ENCODE measurements around the gene LRG1. TPM values are rescaled to one million over a fixed set of nuclear protein-coding genes. Genes with fewer than 3 reads are reported as not detected.
A peak's percentile ranks its signal among the peaks of the same experiment; 100 is the strongest.

Gene LRG1
- total and polyA plus RNA-seq, 8 donors = 0.58 to 17.9 (median 0.87) TPM

DNA sequence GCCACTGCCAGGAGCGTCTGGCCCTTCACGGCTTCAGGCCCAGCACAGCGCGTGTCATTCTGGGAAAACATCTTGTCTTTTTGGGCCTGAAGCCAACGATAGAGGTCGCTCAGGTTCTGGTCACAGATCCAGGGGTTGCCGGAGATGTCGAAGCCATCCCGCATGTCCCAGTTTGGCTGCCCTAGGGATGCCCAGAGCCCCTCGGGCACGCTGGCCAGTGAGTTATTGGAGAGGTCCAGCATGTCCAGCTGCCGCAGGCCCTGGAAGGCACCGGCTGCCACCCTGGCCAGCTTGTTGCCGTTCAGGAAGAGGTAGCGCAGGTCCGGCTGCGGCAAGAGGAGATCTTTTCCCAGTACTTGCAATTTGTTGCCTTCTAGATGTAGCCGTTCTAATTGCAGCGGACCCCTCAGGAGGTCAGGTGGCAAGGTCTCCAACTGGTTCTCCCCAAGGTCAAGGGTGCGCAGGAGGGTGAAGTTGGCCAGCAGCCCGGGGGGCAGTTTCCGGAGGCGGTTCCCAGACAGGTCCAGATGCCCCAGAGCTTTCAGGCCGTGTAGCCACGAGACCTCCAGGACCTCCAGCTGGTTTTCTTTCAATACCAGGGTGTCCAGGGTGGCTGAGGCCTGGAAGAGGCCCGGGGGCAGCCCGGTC is 1.8 kb downstream of the LRG1 start:
- Histone ChIP-seq H3K4me1 (peaks cover 4 to 82% of the 10 kb centered on the region in 2 donors), H3K27me3 (peaks cover 0 to 41% of the 10 kb centered on the region in 2 donors), H3K9me3 (peaks cover 0 to 5% of the 10 kb centered on the region in 2 donors), H3K36me3 (no peaks in the 10 kb centered on the region), H3K4me3 (peak overlapping the region in 1 of 2 donors; percentile 40), H3K27ac (peak overlapping the region in 1 of 2 donors; percentile 90)
- ATAC-seq = no peak
- TF ChIP-seq, protein P1, sequence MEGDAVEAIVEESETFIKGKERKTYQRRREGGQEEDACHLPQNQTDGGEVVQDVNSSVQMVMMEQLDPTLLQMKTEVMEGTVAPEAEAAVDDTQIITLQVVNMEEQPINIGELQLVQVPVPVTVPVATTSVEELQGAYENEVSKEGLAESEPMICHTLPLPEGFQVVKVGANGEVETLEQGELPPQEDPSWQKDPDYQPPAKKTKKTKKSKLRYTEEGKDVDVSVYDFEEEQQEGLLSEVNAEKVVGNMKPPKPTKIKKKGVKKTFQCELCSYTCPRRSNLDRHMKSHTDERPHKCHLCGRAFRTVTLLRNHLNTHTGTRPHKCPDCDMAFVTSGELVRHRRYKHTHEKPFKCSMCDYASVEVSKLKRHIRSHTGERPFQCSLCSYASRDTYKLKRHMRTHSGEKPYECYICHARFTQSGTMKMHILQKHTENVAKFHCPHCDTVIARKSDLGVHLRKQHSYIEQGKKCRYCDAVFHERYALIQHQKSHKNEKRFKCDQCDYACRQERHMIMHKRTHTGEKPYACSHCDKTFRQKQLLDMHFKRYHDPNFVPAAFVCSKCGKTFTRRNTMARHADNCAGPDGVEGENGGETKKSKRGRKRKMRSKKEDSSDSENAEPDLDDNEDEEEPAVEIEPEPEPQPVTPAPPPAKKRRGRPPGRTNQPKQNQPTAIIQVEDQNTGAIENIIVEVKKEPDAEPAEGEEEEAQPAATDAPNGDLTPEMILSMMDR (IDR thresholded peaks at IDR 0.05) = no peak
- intact Hi-C loops (cut with DNase I) = no loop called here
- DNase-seq = no peak

DNA sequence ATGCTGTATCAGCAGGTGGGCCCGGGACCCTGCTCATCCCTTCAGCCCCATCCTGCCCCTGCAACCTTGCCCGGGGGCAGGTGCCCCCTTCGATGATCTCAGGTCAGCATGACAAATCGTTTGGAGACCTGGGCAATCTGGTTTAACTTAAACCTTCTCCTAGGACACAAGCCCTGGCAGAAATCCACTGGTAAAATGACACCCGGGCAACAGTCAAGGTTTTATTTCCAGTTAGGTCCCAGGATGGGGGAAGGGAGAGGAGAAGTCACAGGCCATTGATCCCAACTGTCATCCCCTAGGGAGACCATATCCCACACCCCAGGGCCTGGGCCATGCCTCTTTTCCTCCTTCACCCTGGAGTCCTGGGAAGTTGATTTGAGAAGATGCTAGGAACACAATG is 3.0 kb downstream of the LRG1 start:
- Histone ChIP-seq H3K27ac (no peak overlapping the region), H3K4me3 (peak overlapping the region in 1 of 2 donors; percentile 40), H3K36me3 (no peaks in the 10 kb centered on the region), H3K4me1 (peaks cover 4 to 70% of the 10 kb centered on the region in 2 donors), H3K9me3 (peaks cover 0 to 5% of the 10 kb centered on the region in 2 donors), H3K27me3 (peaks cover 0 to 46% of the 10 kb centered on the region in 2 donors)
- intact Hi-C loops (cut with DNase I) = no loop called here
- ATAC-seq = no peak
- TF ChIP-seq, protein P1 (IDR thresholded peaks at IDR 0.05) = no peak
- no peak for DNase-seq

DNA sequence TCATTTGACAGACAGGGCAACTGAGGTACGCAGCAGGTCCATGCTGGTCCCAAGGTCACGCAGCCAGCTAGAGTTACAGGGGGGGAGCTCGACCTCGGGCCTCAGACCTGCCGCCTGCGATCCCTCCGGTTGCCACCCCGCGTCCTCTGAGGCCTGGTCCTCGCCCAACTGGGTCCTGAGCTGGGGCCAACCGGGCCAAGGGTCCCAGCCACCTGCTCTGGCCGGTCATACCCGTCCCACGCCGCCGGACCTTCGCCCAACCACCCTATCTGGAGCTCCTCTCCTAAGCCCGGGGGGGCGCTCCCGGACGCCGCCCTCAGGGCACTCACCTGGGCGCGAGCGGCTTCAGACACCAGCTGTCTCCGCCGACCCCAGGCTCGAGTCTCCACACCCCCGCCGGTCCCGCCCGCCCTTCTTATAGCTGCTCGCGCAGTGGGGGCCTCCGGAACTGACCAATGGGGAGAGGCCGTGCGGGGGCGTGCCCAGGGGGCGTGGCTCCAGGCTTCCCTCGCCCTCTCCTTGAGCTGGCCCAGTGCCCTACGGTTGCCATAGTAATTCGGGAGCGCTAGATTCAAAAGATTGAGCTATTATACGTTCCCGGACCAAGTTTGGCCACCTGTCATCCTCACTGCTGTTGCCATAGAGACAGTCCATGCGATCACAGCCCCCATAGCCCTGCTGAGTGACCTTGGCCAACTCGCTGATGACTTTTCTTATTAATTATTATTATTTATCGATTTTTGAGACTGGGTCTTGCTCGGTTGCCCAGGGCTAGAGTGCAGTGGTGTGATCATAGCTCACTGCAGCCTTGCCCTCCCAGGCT is 4.8 kb downstream of the LRG1 start, which contains the start of gene PLIN5:
TSS of gene PLIN5 (minus strand) at position 389 of the 823 bp plus-strand sequence. CDS start 1,150 bp downstream, outside the sequence.
- peak within 1 kb of the TSS in 1 of 2 donors; percentile 35 for H3K4me3 ChIP-seq
- H3K36me3 ChIP-seq = no peaks in the 10 kb centered on the region
- peaks cover 4 to 53% of the 10 kb centered on the region in 2 donors for H3K4me1 ChIP-seq
- peak within 1 kb of the TSS in 1 of 2 donors; percentile 58 for H3K27ac ChIP-seq
- intact Hi-C loops (cut with DNase I) = no loop called here
- H3K27me3 ChIP-seq = peaks cover 0 to 50% of the 10 kb centered on the region in 2 donors
- DNase-seq = peak; percentile 36 to 91 (median 70)
- ATAC-seq = peak; percentile 77
- no peaks in the 10 kb centered on the region for H3K9me3 ChIP-seq
- TF ChIP-seq, protein P1 (IDR thresholded peaks at IDR 0.05) = no peak

DNA sequence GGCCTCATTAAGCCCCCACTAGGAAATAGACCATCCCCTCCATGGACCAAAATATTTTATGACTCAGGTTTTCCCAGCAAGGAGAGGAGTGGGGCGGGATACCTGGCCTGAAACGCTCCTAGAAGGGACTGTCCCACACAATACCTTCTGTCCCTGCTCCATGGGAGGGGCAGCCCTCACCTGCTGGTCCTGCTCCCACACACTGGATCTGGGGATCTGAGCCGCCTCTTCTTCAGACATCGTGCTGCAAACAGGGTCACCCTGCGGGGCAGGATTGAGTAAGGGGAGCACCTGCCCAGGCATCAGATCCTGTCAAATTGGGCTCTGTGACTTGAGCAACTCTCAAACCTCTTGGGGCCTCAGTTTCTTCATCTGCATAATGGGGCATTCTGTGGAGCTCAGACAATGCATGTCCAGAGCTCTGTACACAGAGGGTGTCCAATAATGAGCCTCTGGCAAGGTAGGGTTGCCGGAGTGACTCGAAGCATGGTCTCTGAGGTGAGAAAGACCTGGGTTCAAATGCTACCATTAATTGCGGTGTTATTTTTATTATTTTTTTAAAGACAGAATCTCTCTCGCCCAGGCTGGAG is 5.9 kb downstream of the LRG1 start:
- Histone ChIP-seq H3K9me3 (no peaks in the 10 kb centered on the region), H3K36me3 (no peaks in the 10 kb centered on the region), H3K4me3 (no peak overlapping the region), H3K27me3 (peaks cover 0 to 50% of the 10 kb centered on the region in 2 donors), H3K27ac (no peak overlapping the region), H3K4me1 (peaks cover 4 to 48% of the 10 kb centered on the region in 2 donors)
- DNase-seq (no peak), ATAC-seq (no peak)
- TF ChIP-seq, protein P1 (IDR thresholded peaks at IDR 0.05) = no peak
- intact Hi-C loops (cut with DNase I) = no loop called here

All from left lung (tissue), 10 donors.